Measurements from ENCODE around the gene RAD9A. TPM values are rescaled to one million over a fixed set of nuclear protein-coding genes. Genes with fewer than 3 reads are reported as not detected.

RAD9A gene
- total RNA-seq, 4 donors from 2014 or later: 5.5 to 18.0 (median 10.4) TPM

- ATAC-seq (ENCODE audit: low FRiP score) (no peak), DNase-seq (ENCODE audit: low spot score) (no peak)
- TF ChIP-seq CTCF (IDR thresholded peaks at IDR 0.05): no peak
These were observed 21.6 kb downstream of the RAD9A start for GRCh38 chr11:67413266-67413849.

- no peak for ATAC-seq (ENCODE audit: low FRiP score)
- no peak for TF ChIP-seq CTCF (IDR thresholded peaks at IDR 0.05)
- no peak for DNase-seq (ENCODE audit: low spot score)
These were observed 23.9 kb downstream of the RAD9A start, which contains the start of gene CARNS1 for GRCh38 chr11:67415501-67416304. Gene CARNS1 (plus strand): TSS chr11:67415678. CDS start chr11:67416200, 522 bp downstream.

- no peak for TF ChIP-seq CTCF (IDR thresholded peaks at IDR 0.05)
- DNase-seq (ENCODE audit: low spot score) (no peak), ATAC-seq (ENCODE audit: low FRiP score) (no peak)
These were observed 24.9 kb downstream of the RAD9A start for GRCh38 chr11:67416416-67417335.

GRCh38 chr11:67417425-67417824 lies 25.6 kb downstream of the RAD9A start:
- TF ChIP-seq CTCF (IDR thresholded peaks at IDR 0.05): no peak
- DNase-seq (ENCODE audit: low spot score) (no peak), ATAC-seq (ENCODE audit: low FRiP score) (no peak)

GRCh38 chr11:67418476-67419281 lies 26.9 kb downstream of the RAD9A start:
- DNase-seq (ENCODE audit: low spot score) (no peak), ATAC-seq (ENCODE audit: low FRiP score) (no peak)
- TF ChIP-seq CTCF (IDR thresholded peaks at IDR 0.05): no peak

- DNase-seq (ENCODE audit: low spot score): no peak
- ATAC-seq (ENCODE audit: low FRiP score): no peak
- no peak for TF ChIP-seq CTCF (IDR thresholded peaks at IDR 0.05)
These were observed 27.7 kb downstream of the RAD9A start for GRCh38 chr11:67419325-67420049.

Measured in omental fat pad (tissue), 4 donors.